COLO829 (cell line): ENCODE results near the gene SRRT.
A peak's percentile ranks its signal among the peaks of the same experiment; 100 is the strongest.

Source experiments
- DNase-seq: peaks from one replicate; pipeline ENCODE4 v3.0.0; 2012; ENCODE audit warnings: low spot score

SRRT gene, protein sequence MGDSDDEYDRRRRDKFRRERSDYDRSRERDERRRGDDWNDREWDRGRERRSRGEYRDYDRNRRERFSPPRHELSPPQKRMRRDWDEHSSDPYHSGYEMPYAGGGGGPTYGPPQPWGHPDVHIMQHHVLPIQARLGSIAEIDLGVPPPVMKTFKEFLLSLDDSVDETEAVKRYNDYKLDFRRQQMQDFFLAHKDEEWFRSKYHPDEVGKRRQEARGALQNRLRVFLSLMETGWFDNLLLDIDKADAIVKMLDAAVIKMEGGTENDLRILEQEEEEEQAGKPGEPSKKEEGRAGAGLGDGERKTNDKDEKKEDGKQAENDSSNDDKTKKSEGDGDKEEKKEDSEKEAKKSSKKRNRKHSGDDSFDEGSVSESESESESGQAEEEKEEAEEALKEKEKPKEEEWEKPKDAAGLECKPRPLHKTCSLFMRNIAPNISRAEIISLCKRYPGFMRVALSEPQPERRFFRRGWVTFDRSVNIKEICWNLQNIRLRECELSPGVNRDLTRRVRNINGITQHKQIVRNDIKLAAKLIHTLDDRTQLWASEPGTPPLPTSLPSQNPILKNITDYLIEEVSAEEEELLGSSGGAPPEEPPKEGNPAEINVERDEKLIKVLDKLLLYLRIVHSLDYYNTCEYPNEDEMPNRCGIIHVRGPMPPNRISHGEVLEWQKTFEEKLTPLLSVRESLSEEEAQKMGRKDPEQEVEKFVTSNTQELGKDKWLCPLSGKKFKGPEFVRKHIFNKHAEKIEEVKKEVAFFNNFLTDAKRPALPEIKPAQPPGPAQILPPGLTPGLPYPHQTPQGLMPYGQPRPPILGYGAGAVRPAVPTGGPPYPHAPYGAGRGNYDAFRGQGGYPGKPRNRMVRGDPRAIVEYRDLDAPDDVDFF

GRCh38 chr7:100874577-100875355 lies at the start of gene SRRT:
TSS of gene SRRT (plus strand) at chr7:100875103. CDS start at chr7:100875591, 488 bp downstream.
- DNase-seq, result peak; percentile 100

DNA sequence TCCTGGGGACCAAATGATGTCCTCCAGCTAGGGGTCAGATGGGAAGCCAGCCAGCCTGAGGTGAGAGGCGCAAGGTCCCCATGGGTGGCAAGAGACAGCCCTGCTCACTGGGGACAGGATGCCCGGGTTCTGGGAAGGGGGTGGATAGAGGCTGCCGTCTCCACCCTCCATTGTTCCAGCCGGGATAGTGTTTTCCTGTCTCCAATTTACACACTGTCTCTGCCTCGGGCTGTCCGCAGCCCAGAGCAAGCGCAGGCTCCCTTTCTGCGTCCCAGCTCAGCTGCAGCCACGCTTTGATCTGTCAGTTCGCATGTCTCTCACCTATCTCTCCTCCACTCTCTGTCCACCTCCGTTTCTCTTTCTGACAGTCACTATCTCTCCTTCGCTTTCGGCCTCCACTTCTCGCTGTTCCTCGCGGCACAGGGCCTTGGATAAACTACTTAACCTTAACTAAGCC lies 49.7 kb upstream of the SRRT start:
- DNase-seq, result no peak

DNA sequence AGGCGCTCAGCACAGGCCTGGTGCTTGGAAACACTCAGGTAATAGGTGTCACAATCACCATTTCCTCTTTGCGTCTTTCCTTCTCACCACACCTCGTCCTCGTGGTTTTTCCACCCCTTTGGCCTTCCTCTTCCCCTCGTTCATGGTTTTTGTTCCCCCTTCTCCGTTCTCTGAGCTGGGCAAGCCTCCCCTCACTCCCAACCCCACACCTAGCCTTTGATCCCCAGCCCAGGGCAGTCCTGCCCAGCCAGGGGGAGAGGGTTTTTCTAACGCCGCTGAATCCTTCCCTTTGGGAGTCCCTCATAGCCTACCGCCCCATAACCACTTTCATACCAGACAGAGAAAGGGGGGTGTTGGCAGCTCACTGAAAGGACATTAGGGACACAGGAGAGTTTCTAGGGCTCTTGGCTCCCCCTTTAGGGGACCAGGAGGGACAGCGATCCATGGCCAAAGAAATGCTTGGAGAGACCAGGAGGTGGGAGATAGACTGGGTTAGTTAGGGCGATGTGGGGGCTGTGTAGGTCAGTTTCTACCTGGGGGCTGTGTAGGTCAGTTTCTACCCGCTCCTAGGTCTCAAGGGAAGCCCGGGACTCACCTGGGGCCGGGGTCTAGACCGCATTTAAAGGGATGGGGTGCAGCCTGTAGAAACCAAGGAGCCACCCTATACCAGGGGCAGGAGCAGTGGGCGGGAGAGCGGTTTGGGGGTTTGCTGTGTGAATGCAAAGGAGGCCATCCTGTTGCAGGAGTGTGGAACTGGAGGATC lies 49.0 kb upstream of the SRRT start:
- no peak for DNase-seq

DNA sequence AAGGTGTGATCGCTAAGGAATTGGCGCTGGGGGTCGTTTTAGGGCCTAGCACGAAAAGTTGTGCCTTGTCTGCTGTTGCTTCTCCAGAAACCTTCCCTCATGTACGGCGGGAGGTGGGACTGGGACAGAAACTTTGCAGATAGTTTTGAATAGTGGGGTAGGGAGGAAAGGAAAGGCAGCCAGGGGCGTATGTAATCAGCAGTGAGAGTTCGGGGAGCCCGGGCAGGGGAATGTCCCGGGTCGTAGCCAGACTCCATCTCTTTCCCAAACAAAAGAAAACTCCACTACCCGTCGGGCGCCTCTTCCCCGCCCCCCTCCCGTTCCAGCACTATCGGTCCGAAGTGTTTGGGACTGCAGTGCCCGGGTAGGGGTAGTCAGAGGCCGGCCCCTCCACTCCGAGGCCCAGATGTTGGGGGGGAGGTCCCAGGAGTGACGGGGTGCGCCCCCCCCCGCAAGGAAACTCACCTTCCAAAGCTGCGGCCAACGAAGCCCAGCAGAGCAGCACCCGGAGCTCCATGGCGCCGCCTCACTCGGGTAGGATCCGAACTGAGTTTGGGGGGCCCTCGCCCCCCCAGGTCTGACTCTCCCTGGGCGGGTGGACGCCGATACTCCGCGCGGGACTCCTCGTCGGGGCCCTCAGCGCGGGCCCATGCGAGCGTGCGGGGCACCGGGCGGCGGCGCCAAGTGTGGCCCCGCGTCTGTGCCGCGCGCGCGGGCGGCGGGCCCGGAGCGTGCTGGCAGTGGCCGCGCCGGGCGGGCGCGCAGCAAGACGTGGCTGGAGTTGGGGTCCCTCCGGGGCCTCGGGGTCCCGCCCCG lies 48.2 kb upstream of the SRRT start:
- DNase-seq, result no peak

GRCh38 chr7:100827330-100828226 lies 47.3 kb upstream of the SRRT start, which contains the start of gene EPHB4:
TSS of gene EPHB4 (minus strand) at chr7:100827523. CDS start at chr7:100827030, 493 bp downstream.
- no peak for DNase-seq

- DNase-seq, result no peak
These were observed 45.7 kb upstream of the SRRT start for GRCh38 chr7:100829150-100829716.

DNA sequence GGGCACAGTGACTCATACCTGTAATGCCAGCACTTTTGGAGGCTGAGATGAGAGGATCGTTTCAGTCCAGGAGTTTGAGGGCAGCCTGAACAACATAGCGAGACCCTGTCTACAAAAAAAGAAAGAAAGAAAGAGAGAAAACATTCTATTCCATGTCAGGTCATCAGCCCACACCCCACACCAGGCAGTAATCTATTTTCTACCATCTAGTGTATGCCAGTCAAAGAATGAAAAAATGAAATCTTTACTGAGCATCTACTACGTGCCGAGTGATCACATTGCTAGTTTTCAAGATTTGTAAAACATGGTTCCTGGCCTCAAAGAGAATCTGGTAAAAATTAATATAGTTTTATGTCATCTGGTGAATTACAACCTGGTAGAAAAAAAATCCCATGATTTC lies 44.5 kb upstream of the SRRT start:
- DNase-seq, result no peak

DNA sequence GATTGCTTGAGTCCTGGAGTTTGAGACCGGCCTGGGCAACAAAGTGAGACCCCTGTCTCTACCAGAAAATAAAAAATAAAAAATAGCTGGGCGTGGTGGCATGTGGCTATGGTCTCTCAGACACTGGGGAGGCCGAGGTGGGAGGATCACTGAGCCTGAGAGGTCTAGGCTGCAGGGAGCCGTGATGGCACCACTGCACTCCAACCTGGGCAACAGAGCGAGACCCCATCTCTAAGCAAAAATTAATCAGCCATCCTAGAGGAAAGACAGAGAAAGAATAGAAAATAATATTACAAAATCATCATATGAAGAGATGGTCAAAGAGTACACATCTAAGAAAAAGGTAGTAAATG lies 42.6 kb upstream of the SRRT start:
- DNase-seq, result no peak

- no peak for DNase-seq
These were observed 38.7 kb upstream of the SRRT start for GRCh38 chr7:100835903-100836811.

GRCh38 chr7:100836812-100837098 lies 38.1 kb upstream of the SRRT start:
- DNase-seq, result no peak

DNA sequence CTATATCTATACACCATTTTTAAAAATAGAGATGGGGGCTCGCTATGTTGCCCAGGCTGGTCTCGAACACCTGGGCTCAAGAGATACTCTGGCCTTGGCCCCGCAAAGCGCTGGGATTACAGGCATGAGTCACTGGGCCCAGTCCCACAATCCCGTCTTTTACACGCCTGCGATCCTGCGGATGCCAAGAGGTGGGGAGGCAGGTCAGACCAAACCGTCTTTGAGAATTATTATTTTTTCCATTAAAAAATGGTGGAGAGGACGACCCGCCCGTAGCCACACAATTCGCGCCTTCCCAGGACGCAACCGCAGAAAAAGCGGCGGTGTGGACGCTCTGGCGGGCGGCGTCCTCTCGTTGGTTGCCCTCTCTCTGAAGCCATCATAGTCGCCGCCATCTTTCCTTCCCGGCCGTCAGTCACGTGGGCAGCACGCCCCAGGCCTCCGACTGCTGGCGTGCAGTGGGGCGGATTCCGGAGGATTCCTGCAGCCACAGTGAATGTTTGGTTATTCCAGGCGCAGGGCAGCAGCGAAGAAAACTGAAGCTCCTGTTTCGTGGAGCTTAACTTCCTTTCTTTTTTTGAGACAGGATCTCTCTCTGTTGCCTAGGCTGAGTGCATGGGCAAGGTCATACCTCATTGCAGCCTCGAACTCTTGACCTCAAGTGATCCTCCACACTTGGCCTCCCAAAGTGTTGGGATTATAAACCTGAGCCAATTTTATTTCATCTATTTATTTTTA lies 37.6 kb upstream of the SRRT start:
- peak; percentile 93 for DNase-seq

DNA sequence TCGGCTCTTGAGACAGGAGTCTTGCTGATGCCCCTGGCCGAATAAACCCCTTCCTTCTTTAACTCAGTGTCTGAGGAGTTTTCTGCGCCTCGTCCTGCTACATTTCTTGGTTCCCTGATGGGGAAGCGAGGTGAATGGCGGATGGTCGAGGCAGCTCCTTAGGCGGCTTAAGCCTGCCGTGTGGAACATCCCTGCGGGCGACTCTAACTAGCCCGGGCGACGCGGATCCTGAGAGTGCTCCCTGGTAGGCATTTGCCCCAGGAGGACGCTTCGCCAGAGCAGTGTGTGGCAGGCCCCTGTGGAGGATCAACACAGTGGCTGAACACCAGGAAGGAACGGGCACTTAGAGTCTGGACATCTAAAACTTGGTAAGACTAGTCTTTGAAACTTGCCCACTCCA lies 35.5 kb upstream of the SRRT start:
- no peak for DNase-seq

DNA sequence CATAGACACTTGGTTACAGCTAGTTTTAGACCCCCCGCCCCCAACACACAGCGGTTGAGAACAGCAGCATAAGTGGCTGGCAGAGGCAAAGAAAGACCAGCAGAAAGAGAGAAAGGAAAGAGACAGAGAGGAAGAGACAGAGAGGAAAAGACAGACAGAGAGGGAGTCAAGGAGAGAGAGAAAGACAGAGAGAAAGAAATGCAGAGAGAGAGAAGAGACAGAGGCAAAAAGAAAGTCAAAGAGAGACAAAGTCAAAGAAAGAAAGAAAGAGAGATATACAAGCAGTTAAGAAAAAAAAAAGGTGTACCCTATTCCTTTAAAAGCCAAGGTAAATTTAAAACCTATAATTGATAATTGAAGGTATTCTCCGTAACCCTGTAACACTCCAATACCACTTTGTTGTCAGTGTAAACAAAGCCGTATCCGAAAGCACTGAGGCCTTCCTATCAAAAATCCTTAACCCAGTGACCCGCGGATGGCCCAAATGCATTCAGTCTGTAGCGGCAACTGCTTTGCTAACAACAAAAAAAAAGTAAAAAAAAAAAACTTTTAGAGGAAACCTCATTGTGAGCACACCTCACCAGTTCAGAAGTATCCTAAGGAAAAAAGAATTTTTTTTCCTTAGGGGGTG lies 34.3 kb upstream of the SRRT start:
- DNase-seq, result no peak

DNA sequence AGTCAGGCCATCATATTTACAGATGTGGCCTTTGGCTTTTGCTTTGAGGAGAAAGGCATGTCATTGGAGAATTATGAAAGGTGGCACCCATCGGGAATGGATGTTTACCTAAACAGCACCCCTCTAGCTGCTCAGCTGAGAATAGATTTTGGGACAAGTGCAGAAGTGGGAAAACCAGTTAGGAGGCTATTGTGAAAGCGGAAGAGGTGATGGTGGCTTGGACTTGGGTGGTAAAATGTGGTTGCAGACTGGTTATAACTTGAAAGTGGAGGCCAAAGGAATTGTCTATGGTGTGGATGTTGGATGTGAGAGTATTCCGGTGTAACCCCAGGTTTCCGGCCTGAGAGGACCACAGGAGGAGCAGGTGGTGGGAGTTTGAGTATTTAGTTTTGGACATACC lies 27.5 kb upstream of the SRRT start:
- DNase-seq, result no peak

DNA sequence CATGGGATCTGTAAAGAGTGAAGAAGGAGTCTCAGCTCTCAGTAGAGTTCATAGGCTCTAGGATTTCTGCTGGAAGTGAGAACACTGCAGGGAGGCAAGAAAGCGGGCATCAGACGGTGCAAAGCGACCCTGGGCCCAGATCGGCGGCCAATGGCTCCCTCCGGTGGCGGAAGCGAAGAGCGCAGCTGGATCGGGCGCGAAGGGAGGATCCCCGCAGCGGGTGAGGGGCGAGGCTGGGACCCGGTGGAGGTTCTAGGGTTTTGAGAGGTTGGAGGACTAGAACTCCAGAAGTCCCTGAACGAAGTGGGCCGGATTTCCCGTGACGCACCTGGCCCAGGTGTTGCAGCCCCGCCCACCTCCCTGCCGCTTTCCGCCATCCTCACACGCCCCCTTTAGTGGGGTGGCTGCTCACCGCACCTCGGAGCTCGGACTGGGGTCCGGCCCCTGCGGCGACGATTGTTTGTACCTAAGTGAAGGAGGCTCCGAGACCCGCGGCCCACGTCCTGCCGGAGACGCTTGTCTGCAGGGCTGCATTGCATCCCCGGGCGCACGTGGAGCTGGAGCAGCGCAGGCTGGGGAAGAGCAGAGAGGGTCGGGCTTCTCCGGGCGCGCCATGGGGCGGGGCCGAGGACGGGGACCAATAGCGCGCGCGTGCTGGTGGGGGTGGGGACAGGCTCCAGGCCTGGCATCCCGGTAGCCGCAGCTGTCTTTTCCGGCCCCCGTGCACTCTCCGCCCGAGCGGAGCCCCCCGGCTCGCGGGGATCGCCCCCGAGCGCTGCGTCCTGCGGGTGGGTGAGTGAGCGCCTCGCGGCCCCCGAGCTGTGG lies 22.6 kb upstream of the SRRT start, which contains the start of gene SLC12A9:
TSS of gene SLC12A9 (plus strand) at position 666 of the 825 bp plus-strand sequence. CDS start 1,485 bp downstream, outside the sequence.
- peak; percentile 97 for DNase-seq
